IPS-18a (cell line): ENCODE measurements around the gene RRP9.

Experiments used
- H3K27ac ChIP-seq: one replicate; pipeline ENCODE4 v1.5.1; 2013; ENCODE audit warnings: low read length
- H3K27me3 ChIP-seq: one replicate; pipeline ENCODE4 v1.6.1; 2013; ENCODE audit warnings: mild to moderate bottlenecking, low read length; ENCODE audit not compliant: control insufficient read depth, insufficient read depth
- H3K36me3 ChIP-seq: one replicate; pipeline ENCODE4 v1.6.1; 2013; ENCODE audit warnings: low read depth, low read length; ENCODE audit not compliant: control insufficient read depth
- H3K4me1 ChIP-seq: one replicate; pipeline ENCODE4 v1.6.1; 2013; ENCODE audit warnings: low read depth, low read length; ENCODE audit not compliant: control insufficient read depth
- H3K4me3 ChIP-seq: one replicate; pipeline ENCODE4 v1.5.1; 2013; ENCODE audit warnings: low read length
- H3K9ac ChIP-seq: one replicate; pipeline ENCODE4 v1.6.1; 2013; ENCODE audit warnings: mild to moderate bottlenecking, low read length, moderate library complexity
- H3K9me3 ChIP-seq: one replicate; pipeline ENCODE4 v1.6.1; 2013; ENCODE audit warnings: low read depth, low read length; ENCODE audit not compliant: control insufficient read depth

RRP9 gene

GRCh38 chr3:51941463-51941797 lies 274 bp downstream of the RRP9 start:
- peak overlapping the region; percentile 83 for H3K9ac ChIP-seq
- no peaks in the 10 kb centered on the region for H3K27me3 ChIP-seq
- H3K4me3 ChIP-seq, result peak overlapping the region; percentile 90
- peaks cover 5% of the 10 kb centered on the region for H3K4me1 ChIP-seq
- no peaks in the 10 kb centered on the region for H3K9me3 ChIP-seq
- peaks cover 29% of the 10 kb centered on the region for H3K36me3 ChIP-seq
- H3K27ac ChIP-seq, result no peak overlapping the region

- Histone ChIP-seq H3K27me3 (no peaks in the 10 kb centered on the region), H3K9me3 (no peaks in the 10 kb centered on the region), H3K9ac (peak overlapping the region; percentile 83), H3K36me3 (peaks cover 34% of the 10 kb centered on the region), H3K27ac (no peak overlapping the region), H3K4me3 (peak overlapping the region; percentile 90), H3K4me1 (peaks cover 5% of the 10 kb centered on the region)
Measured at GRCh38 chr3:51940648-51941462, 849 bp downstream of the RRP9 start.

- no peaks in the 10 kb centered on the region for H3K9me3 ChIP-seq
- no peak overlapping the region for H3K27ac ChIP-seq
- peaks cover 52% of the 10 kb centered on the region for H3K36me3 ChIP-seq
- peaks cover 5% of the 10 kb centered on the region for H3K4me1 ChIP-seq
- no peak overlapping the region for H3K9ac ChIP-seq
- no peaks in the 10 kb centered on the region for H3K27me3 ChIP-seq
- no peak overlapping the region for H3K4me3 ChIP-seq
Measured at GRCh38 chr3:51938780-51939425, 2.8 kb downstream of the RRP9 start.

- Histone ChIP-seq H3K9ac (no peak overlapping the region), H3K27ac (no peak overlapping the region), H3K4me3 (no peak overlapping the region), H3K27me3 (no peaks in the 10 kb centered on the region), H3K36me3 (peaks cover 59% of the 10 kb centered on the region), H3K4me1 (peaks cover 5% of the 10 kb centered on the region), H3K9me3 (no peaks in the 10 kb centered on the region)
Measured at GRCh38 chr3:51937611-51938450, 3.9 kb downstream of the RRP9 start.

GRCh38 chr3:51937014-51937413 lies 4.7 kb downstream of the RRP9 start:
- H3K36me3 ChIP-seq, result peaks cover 63% of the 10 kb centered on the region
- no peaks in the 10 kb centered on the region for H3K9me3 ChIP-seq
- H3K4me3 ChIP-seq, result no peak overlapping the region
- H3K27ac ChIP-seq, result no peak overlapping the region
- no peaks in the 10 kb centered on the region for H3K27me3 ChIP-seq
- no peaks in the 10 kb centered on the region for H3K4me1 ChIP-seq
- no peak overlapping the region for H3K9ac ChIP-seq

- no peak overlapping the region for H3K27ac ChIP-seq
- H3K36me3 ChIP-seq, result peaks cover 63% of the 10 kb centered on the region
- no peaks in the 10 kb centered on the region for H3K27me3 ChIP-seq
- H3K9me3 ChIP-seq, result no peaks in the 10 kb centered on the region
- H3K9ac ChIP-seq, result no peak overlapping the region
- no peak overlapping the region for H3K4me3 ChIP-seq
- H3K4me1 ChIP-seq, result no peaks in the 10 kb centered on the region
Measured at GRCh38 chr3:51935886-51936755, 5.6 kb downstream of the RRP9 start.

GRCh38 chr3:51934991-51935885 lies 6.5 kb downstream of the RRP9 start:
- no peak overlapping the region for H3K27ac ChIP-seq
- no peaks in the 10 kb centered on the region for H3K4me1 ChIP-seq
- H3K9me3 ChIP-seq, result no peaks in the 10 kb centered on the region
- no peak overlapping the region for H3K4me3 ChIP-seq
- no peak overlapping the region for H3K9ac ChIP-seq
- no peaks in the 10 kb centered on the region for H3K27me3 ChIP-seq
- peaks cover 63% of the 10 kb centered on the region for H3K36me3 ChIP-seq

- Histone ChIP-seq H3K27ac (no peak overlapping the region), H3K4me1 (no peaks in the 10 kb centered on the region), H3K4me3 (no peak overlapping the region), H3K9ac (no peak overlapping the region), H3K9me3 (no peaks in the 10 kb centered on the region), H3K27me3 (no peaks in the 10 kb centered on the region), H3K36me3 (peaks cover 62% of the 10 kb centered on the region)
Measured at GRCh38 chr3:51934139-51934850, 7.4 kb downstream of the RRP9 start.

GRCh38 chr3:51933471-51934138 lies 8.1 kb downstream of the RRP9 start:
- no peak overlapping the region for H3K9ac ChIP-seq
- no peak overlapping the region for H3K4me3 ChIP-seq
- H3K36me3 ChIP-seq, result peaks cover 56% of the 10 kb centered on the region
- H3K9me3 ChIP-seq, result no peaks in the 10 kb centered on the region
- no peaks in the 10 kb centered on the region for H3K4me1 ChIP-seq
- no peaks in the 10 kb centered on the region for H3K27me3 ChIP-seq
- H3K27ac ChIP-seq, result no peak overlapping the region
